ENCODE measurements around the gene RBKS. TPM values are rescaled to one million over a fixed set of nuclear protein-coding genes. Genes with fewer than 3 reads are reported as not detected.

The RBKS gene
- total and polyA plus RNA-seq, 2 of the 8 experiments (the other 6 are each of a cell fraction or from before 2014, with no cell fraction given) = 1.1 to 1.5 TPM

- CTCF ChIA-PET (ENCODE audit: partially characterized antibody) = interaction anchor here (0.5 to 1.7 kb wide), 4 partner anchors 8 to 107 kb away, joined by 3 to 8 read pairs (median 5); no protein-coding TSS in a partner anchor
- Histone ChIP-seq H3K14ac (ENCODE audit: insufficient read length) (peak overlapping the region; percentile 2), H3K23ac (ENCODE audit: insufficient read length) (no peak overlapping the region), H4K5ac (ENCODE audit: insufficient read length, low read depth, low read length) (peak overlapping the region; percentile 63), H3K4ac (replicated peaks; ENCODE audit: insufficient read length, low read depth, low read length) (no peak overlapping the region), H3K56ac (replicated peaks; ENCODE audit: insufficient read length, low read depth, low read length) (peak overlapping the region; percentile 89), H3K4me2 (ENCODE audit: insufficient read depth in 1 of 2, low read depth in 2 of 2, low read length in 2 of 2) (peak overlapping the region; percentile 72 to 91), H2BK5ac (ENCODE audit: low read depth, low read length) (peak overlapping the region; percentile 14; the same call in 1 of the 2 replicates), H2AK5ac (ENCODE audit: low read depth, low read length) (no peak overlapping the region), H3K36me3 (ENCODE audit: control insufficient read depth in 2 of 4, insufficient read depth in 4 of 4, low read length in 3 of 4) (no peaks in the 10 kb centered on the region), H3K79me1 (ENCODE audit: low read depth, low read length) (no peaks in the 10 kb centered on the region), H3K23me2 (ENCODE audit: low read depth, low read length) (peaks cover 8% of the 10 kb centered on the region; the same call in 1 of the 2 replicates), H2BK12ac (ENCODE audit: low read depth, low read length) (0 out of 2 replicates have a peak overlapping the region, but pooled peaks have one; percentile 5), H4K8ac (ENCODE audit: extremely low read depth, insufficient read depth, low read length) (peak overlapping the region; percentile 90; the same call in 1 of the 2 replicates), H3K27ac (ENCODE audit: low read depth, low read length) (peak overlapping the region; percentile 32; the same call in 1 of the 2 replicates), H4K20me1 (replicated peaks in 1 of 2; ENCODE audit: control insufficient read depth in 1 of 2, insufficient read depth in 2 of 2, low read length in 2 of 2) (no peaks in the 10 kb centered on the region), H3K4me1 (replicated peaks in 1 of 4; ENCODE audit: control insufficient read depth in 3 of 4, insufficient read depth in 4 of 4, low read length in 3 of 4) (peaks cover 5 to 12% (median 7%) of the 10 kb centered on the region in 4 experiments), H3K79me2 (ENCODE audit: control insufficient read depth in 1 of 2, insufficient read depth in 2 of 2, low read length in 2 of 2) (no peaks in the 10 kb centered on the region), H2BK20ac (ENCODE audit: low read length) (no peak overlapping the region), H2BK120ac (replicated peaks; ENCODE audit: low read depth, low read length) (peak overlapping the region; percentile 82), H3K9me3 (ENCODE audit: insufficient read depth in 2 of 2, low read depth in 1 of 2, low read length in 1 of 2) (peaks cover 0 to 4% of the 10 kb centered on the region in 2 experiments; a peak in 1 of 4 replicates), H2AFZ (ENCODE audit: low read length) (peak overlapping the region; percentile 86), H4K91ac (replicated peaks; ENCODE audit: insufficient read length, low read length) (peak overlapping the region; percentile 58), H3K27me3 (replicated peaks in 1 of 4; ENCODE audit: control insufficient read depth in 3 of 4, extremely low read depth in 1 of 4, insufficient read depth in 3 of 4, low read length in 3 of 4) (no peaks in the 10 kb centered on the region; a peak in 1 of 7 replicates), H3K18ac (ENCODE audit: extremely low read depth, low read length) (peak overlapping the region; percentile 76), H2BK15ac (ENCODE audit: low read length) (no peak overlapping the region), H3K4me3 (ENCODE audit: extremely low read depth in 1 of 4, insufficient read depth in 2 of 4, low read depth in 3 of 4, low read length in 4 of 4) (peak overlapping the region; percentile 55 to 65 (median 56)), H3K9ac (replicated peaks in 1 of 4; ENCODE audit: extremely low read depth in 1 of 4, low read depth in 3 of 4, low read length in 3 of 4) (peak overlapping the region in 3 of 4 experiments; percentile 49 to 58 (median 56); a peak in 5 of 7 replicates)
- FAIRE-seq = no peak
- peak; percentile 47 to 86 for DNase-seq (ENCODE audit: low read depth in 1 of 2, low spot score in 2 of 2)
- POLR2A ChIA-PET (ENCODE audit: partially characterized antibody) = interaction anchor here (0.9 to 5.2 kb wide), 6 partner anchors 9 to 37 kb away, joined by 3 to 63 read pairs (median 8); partner anchors contain the start of gene MRPL33
- WGBS, 2 experiments (ENCODE audit: extremely low coverage in 1 of 2, insufficient coverage in 1 of 2, insufficient read length in 1 of 2, insufficient replicate concordance in 2 of 2, low coverage in 1 of 2, low lambda C conversion rate in 2 of 2, missing lambda C conversion rate in 1 of 2) = 2% methylated on average over 39 of the region's 51 CpGs; no CpG with 5 or more reads in 1 of the 2 experiments
- no peak for TF ChIP-seq SP1 (IDR thresholded peaks at IDR 0.05; ENCODE audit: low read depth, low read length)
- peak; percentile 62 to 79 for TF ChIP-seq POLR2A (IDR thresholded peaks at IDR 0.05; ENCODE audit: control extremely low read depth in 1 of 2, low read depth in 2 of 2, low read length in 2 of 2)
- no peak for TF ChIP-seq CBX8 (IDR thresholded peaks at IDR 0.05; ENCODE audit: borderline replicate concordance, low read depth, low read length)
- TF ChIP-seq MAFK (IDR thresholded peaks at IDR 0.05; ENCODE audit: low read depth, low read length) = no peak
- TF ChIP-seq KDM1A (IDR thresholded peaks at IDR 0.05; ENCODE audit: borderline replicate concordance, low read length) = 0 out of 2 replicates have a peak, but pooled peaks have one; percentile 6
- no peak for TF ChIP-seq ATF3 (IDR thresholded peaks at IDR 0.05; ENCODE audit: insufficient read depth, low read depth, low read length)
- no peak for TF ChIP-seq TEAD4 (IDR thresholded peaks at IDR 0.05; ENCODE audit: low read depth, low read length)
- TF ChIP-seq NANOG (IDR thresholded peaks at IDR 0.05; ENCODE audit: insufficient read depth, low read depth, low read length, poor library complexity, severe bottlenecking) = no peak
- TF ChIP-seq CHD2 (IDR thresholded peaks at IDR 0.05; ENCODE audit: low read length) = no peak
- TF ChIP-seq RAD21 (IDR thresholded peaks at IDR 0.05 in 1 of 2, conservative IDR thresholded peaks at IDR 0.05 in 1 of 2; ENCODE audit: low read depth in 2 of 2, low read length in 2 of 2) = peak in 1 of 2 experiments; percentile 14; a peak in 1 of 4 replicates
- TF ChIP-seq SRF (IDR thresholded peaks at IDR 0.05; ENCODE audit: low read depth, low read length) = no peak
Observed at GRCh38 chr2:27735263-27735904, 154.8 kb downstream of the RBKS start.

All from H1 (cell line).